ENCODE results near the gene GINM1.

Gene GINM1

DNA sequence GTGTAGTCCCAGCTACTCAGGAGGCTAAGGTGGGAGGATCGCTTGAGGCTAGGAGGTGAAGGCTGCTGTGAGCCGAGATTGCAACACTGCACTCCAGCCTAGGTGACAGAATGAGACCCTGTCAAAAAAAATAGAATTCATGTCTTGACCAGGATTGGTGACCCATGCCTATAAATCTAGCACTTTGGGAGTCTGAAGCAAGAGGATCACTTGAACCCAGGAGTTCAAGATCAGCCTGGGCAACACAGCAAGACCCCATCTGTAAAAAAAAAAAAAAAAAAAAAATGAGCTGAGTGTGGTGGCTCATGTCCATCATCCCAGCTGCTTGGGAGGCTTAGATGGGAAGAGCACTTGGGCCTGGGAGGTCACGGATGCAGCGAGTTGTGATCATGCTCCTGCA lies 34.3 kb downstream of the GINM1 start:
- DNase-seq: no peak

DNA sequence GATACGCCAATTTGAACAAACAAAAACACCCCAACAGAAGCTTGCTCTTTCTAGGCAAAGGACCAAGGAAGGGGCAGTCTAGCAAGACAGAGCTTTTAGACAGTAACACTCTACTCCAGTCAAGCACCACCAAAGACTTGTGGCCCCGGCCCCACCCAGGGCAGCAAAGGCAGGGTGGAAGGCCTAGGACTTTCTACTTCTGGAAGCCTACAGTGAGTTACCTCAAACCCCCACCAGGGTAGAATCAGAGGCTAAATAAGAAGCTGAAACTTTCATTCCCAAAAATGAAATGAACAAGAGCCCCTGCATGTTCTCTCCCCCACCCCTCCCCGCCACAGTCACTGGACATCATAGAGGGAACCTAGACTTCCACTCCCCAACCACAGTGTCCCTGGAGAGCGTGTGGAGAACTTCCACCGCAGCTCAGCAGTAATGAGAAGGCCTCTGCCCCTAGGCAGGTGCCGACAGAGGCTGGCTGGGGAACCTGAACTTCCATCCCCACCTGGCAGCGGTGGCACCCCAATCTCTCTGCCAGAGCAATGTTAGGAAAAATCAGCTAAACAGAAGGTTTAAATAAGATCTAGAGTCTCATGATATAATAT lies 42.3 kb downstream of the GINM1 start:
- DNase-seq: no peak

DNA sequence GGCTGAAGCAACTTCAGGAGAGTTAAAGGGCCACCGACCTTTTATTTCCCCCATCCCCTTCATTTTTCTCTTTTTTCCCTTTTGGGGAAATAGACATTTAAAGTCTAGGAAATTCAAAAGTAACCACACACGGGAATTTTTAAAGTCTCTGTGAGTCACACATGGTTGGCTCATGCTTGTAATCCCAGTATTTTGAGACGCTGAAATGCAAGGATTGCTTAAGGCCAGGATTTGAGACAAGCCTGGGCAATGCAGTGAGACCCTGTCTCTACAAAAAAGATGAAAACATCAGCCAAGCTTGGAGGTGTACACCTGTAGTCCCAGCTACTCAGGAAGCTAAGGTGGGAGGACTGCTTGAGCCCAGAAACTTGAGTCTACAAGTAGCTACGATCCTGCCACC lies 48.2 kb downstream of the GINM1 start:
- no peak for DNase-seq

DNA sequence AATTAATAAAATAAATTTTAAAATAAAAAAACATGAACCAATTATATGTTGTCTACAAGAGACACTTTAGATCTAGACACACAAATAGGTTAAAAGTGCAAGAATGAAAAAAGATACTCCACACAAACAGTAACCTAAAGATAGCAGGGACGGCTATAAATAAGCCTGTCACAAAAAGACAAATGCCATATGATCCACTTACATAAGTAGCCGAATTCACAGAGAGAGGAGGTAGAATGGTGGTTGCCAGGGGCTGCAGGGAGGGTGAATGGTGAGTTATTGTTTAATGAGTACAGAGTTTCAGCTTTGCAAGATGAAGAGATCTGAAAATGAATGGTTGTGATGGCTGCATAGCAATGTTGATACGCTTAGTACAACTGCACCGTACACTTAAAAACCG lies 49.6 kb downstream of the GINM1 start:
- no peak for DNase-seq

DNA sequence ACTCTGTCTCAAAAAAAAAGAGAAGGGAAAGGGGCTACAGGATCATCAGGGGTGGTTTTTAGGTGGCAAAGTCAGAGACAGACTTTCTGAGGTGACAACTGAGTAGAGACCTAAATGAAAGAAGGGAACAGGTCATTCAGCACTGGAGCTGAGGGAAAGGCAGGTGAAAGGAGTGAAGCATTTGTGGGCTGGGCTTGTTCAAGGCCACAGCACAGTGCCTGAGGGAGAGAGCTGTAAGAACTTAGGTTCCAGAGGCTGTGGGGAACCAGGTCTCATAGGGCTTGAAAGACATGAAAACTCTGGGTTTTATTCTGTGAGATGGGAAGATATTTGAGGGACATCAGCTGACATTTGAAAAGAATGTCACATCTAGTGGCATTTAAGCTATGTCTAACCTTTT lies 61.5 kb downstream of the GINM1 start:
- DNase-seq: no peak

DNA sequence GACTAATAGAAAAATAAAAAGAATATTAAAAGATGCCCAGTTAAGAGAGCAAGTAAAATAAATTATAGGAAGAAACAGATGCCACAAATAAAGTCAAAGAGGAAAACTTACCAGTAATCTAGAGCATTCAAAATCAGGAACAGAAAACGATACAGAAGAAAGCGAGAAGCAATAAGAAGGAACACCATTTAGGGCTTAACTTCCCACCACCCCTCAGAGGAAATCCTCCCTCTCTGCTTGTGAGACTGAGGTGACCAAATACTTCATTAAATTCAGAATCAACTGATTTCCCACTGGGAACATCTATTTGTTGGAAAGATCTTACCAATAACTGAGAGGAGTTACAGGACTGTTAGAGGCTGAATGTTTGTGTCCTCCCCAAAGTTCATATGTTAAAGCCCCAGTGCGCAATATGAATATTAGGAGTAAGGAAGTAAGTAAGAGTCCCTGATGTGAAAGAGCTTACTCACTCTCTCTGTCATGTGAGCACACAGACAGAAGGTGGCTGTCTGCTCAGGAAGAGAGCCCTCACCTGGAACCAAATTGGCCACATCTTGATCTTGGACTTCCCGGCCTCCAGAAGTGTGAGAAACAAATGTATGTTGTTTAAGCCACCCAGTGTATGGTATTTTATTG lies 62.8 kb downstream of the GINM1 start:
- DNase-seq: no peak

DNA sequence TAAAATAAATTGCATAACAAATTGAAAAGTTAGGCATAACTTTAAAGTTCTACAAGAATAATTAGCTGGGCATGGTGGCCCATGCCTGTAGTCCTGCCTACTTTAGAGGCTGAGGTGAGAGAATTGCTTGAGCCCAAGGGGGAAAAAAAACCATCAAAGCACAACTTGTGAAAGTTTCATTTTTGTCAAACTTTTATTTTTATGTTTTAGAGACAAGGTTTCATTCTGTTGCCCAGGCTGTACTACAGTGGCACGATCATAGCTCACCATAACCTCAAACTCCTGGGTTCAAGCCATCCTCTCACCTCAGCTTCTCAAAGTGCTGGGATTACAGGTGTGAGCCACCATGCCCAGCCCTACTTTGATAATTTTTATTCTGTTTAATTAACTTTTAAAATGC lies 68.1 kb downstream of the GINM1 start:
- no peak for DNase-seq

DNA sequence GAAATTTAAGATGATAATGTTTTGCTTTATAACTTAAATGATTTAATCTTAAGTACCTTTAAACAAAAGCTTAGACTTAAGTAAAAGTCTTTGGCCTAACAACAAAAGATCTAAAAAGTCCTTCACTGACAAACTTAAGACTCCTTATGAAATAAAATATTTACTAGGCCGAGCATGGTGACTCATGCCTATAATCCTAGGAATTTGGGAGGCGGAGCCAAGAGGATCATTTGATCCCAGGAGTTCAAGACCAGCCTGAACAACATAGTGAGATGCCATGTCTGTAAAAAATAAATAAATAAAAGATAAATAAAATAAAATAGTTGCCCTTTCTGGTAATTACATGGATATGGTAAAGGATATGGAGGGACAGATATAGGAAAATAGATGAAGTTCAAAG lies 69.9 kb downstream of the GINM1 start:
- DNase-seq: no peak

All from NCI-H526 (cell line).